Stimulated activated naive CD8-positive, alpha-beta T cell treated with anti-CD3 and anti-CD28 coated beads, Interleukin-15, Interleukin-2, amounts not matched to agents 100 U/mL and 50 U/mL, for 24 hours (primary cell): Measurements from ENCODE around the gene GABARAP.
"Not testable (repeated sequence)": the region's sequence is repeated elsewhere in the genome, so short reads cannot be mapped to it uniquely, and the experiment has no call there.

Source experiments
- ATAC-seq: fragments of 150-1000 bp; cut with Tn5 transposase; one replicate; pipeline ENCODE4 v1.10.0; 2021
- DNase-seq: peaks from one replicate; pipeline ENCODE4 v3.0.0; 2021

The GABARAP gene

GRCh38 chr17:7260651-7261378, 18.6 kb upstream of the GABARAP start:
- ATAC-seq (peak; percentile 11), DNase-seq (peak; percentile 59)

- DNase-seq (no peak), ATAC-seq (no peak)
These were observed 17.9 kb upstream of the GABARAP start for GRCh38 chr17:7260151-7260550.

- ATAC-seq (no peak), DNase-seq (no peak)
These were observed 17.3 kb upstream of the GABARAP start for GRCh38 chr17:7259555-7259889.

- ATAC-seq = peak; percentile 10
- DNase-seq = peak; percentile 27
These were observed 16.7 kb upstream of the GABARAP start for GRCh38 chr17:7258731-7259554.

- no peak for DNase-seq
- ATAC-seq = no peak
These were observed 14.7 kb upstream of the GABARAP start for GRCh38 chr17:7256766-7257456.

GRCh38 chr17:7254511-7254910, 12.3 kb upstream of the GABARAP start:
- DNase-seq = no peak
- no peak for ATAC-seq

GRCh38 chr17:7253082-7253481, 10.8 kb upstream of the GABARAP start:
- DNase-seq (no peak), ATAC-seq (no peak)

GRCh38 chr17:7252176-7253043, 10.2 kb upstream of the GABARAP start, which contains the start of gene ELP5:
ELP5 (plus strand) TSS chr17:7252215; CDS start chr17:7252551, 336 bp downstream.
- ATAC-seq = peak; percentile 73
- DNase-seq = peak; percentile 99

GRCh38 chr17:7251661-7252175, 9.5 kb upstream of the GABARAP start, which contains the start of gene CTDNEP1:
CTDNEP1 (minus strand) TSS chr17:7251734; CDS start chr17:7251296, 438 bp downstream.
- ATAC-seq = peak; percentile 95

GRCh38 chr17:7250695-7251627, 8.7 kb upstream of the GABARAP start:
- DNase-seq (no peak), ATAC-seq (no peak)

More at GRCh38 chr17:7251661-7252175, 9.5 kb upstream of the GABARAP start, which contains the start of gene CTDNEP1:
- peak; percentile 80 for DNase-seq

- no peak for DNase-seq
- ATAC-seq = no peak
These were observed 7.6 kb upstream of the GABARAP start for GRCh38 chr17:7249830-7250229.

GRCh38 chr17:7249214-7249613, 7.0 kb upstream of the GABARAP start:
- DNase-seq (no peak), ATAC-seq (no peak)

- DNase-seq (no peak), ATAC-seq (no peak)
These were observed 6.5 kb upstream of the GABARAP start for GRCh38 chr17:7248796-7249195.

GRCh38 chr17:7246779-7247178, 4.5 kb upstream of the GABARAP start:
- DNase-seq (no peak), ATAC-seq (no peak)

GRCh38 chr17:7243838-7244237, 1.6 kb upstream of the GABARAP start:
- not testable (repeated sequence) for DNase-seq, ATAC-seq

- ATAC-seq = no peak
- DNase-seq = no peak
These were observed 1.1 kb upstream of the GABARAP start for GRCh38 chr17:7243453-7243729.

- peak; percentile 52 for ATAC-seq
These were observed 636 bp upstream of the GABARAP start for GRCh38 chr17:7242717-7243452.

GRCh38 chr17:7241090-7241733, 1.0 kb downstream of the GABARAP start:
- DNase-seq (no peak), ATAC-seq (no peak)

More at GRCh38 chr17:7242717-7243452, 636 bp upstream of the GABARAP start:
- DNase-seq = peak; percentile 93

GRCh38 chr17:7240375-7240774, 1.9 kb downstream of the GABARAP start:
- ATAC-seq (no peak), DNase-seq (no peak)
